Forelimb muscle (tissue), 1 donor: ENCODE results near the gene ADAMTS4. TPM values are rescaled to one million over a fixed set of nuclear protein-coding genes. Genes with fewer than 3 reads are reported as not detected.
A peak's percentile ranks its signal among the peaks of the same experiment; 100 is the strongest.

ENCODE experiments used
- DNase-seq: peaks from one replicate; pipeline ENCODE4 v3.0.0-alpha.2; 2013; ENCODE audit warnings: low read depth
- polyA plus RNA-seq: library from polyadenylated mRNA; unstranded; fragments of 120-200 nt; gene quantifications from one replicate; pipeline ENCODE4 v1.2.1, GENCODE V29; 2013; ENCODE audit not compliant: insufficient read length

The ADAMTS4 gene
- polyA plus RNA-seq, 1 donor: 11.8 TPM

GRCh38 chr1:161174911-161175310 lies 23.9 kb downstream of the ADAMTS4 start:
- no peak for DNase-seq

DNA sequence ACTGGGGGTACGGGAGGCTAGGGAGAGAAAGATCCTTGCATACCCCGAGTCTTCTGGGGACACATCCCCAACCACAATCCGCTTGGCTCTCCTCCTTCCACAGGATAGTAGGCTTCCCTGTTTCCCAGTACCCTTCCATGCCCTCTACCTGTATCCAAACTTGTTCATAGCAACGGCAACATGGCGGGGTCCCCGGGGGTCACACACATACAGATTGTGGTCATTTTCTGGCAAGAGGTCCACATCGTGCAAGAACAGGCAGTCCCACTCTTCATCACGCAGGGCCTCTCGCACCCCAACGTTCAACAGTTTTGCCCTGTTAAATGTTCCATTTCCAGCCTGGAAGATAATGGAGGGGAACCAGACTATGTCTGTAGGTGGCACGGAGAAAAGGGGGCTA lies 25.1 kb downstream of the ADAMTS4 start:
- no peak for DNase-seq

DNA sequence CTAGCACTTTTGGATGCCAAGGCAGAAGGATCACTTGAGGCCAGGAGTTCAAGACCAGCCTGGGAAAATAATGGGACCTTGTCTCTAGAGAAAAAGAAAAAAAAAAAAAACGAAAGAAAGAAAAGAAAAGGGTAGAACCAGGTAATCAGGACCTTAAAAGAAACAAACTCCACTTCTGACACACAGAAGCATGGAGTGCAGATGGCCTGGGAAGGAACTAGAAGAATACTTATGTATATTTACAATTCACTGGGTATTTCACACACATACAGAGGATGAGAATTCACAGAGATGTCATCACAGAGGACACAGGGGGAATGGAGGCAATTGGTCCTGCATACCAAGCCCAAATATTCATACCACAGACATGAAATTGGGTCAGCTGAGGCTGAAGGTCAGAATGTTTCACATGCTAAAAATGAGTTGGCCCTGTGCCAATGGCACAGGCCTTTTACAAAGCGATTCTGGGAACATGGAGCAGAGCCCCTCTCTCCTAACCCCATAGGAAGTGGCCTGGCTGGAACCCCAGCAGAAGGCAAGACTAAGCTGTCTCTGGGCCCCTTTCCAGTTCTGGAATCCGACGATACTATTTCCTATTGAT lies 26.0 kb downstream of the ADAMTS4 start:
- DNase-seq: no peak

DNA sequence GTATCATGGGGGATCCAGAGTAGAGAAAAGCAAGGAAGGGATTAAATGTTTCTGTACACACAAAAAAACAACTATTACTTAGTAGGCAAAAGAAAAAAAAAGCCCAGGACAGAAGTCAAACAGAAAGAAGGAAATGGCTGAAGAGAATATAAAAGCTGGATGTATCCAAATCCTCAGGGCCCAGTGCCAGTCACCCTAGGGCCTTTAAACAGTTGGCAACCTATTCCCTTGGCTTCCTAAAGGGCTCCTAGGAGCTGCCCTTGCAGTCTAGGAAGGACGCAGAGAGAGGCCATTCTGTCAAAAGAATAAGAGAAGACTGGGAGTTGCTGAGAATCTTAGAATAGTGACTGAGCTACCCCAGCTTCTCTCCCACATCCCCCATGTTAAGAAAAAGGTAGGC lies 26.5 kb downstream of the ADAMTS4 start:
- no peak for DNase-seq

DNA sequence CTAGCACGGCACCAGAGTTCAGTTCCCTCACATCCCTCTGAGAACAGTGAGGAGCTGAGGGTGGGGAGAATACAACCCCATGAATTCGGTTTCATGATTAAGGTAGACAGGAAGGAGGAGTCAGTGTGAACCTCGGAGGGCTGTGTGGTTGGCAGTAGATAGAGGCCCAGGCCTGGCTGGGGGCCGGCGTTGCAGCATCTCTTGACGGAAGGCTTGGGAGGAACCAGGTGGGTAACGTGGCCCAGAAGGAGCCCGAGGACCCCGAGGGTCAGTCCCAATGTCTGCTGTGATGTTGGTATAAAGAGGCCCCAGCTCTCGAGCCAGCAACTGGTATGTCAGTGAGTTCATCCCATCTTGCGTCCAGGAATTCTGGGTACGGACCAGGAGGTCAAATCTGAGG lies 27.2 kb downstream of the ADAMTS4 start:
- DNase-seq: no peak

- no peak for DNase-seq
Measured at GRCh38 chr1:161171191-161171590, 27.7 kb downstream of the ADAMTS4 start.

- no peak for DNase-seq
Measured at GRCh38 chr1:161168906-161169305, 29.9 kb downstream of the ADAMTS4 start.

- no peak for DNase-seq
Measured at GRCh38 chr1:161166669-161167548, 31.9 kb downstream of the ADAMTS4 start.

DNA sequence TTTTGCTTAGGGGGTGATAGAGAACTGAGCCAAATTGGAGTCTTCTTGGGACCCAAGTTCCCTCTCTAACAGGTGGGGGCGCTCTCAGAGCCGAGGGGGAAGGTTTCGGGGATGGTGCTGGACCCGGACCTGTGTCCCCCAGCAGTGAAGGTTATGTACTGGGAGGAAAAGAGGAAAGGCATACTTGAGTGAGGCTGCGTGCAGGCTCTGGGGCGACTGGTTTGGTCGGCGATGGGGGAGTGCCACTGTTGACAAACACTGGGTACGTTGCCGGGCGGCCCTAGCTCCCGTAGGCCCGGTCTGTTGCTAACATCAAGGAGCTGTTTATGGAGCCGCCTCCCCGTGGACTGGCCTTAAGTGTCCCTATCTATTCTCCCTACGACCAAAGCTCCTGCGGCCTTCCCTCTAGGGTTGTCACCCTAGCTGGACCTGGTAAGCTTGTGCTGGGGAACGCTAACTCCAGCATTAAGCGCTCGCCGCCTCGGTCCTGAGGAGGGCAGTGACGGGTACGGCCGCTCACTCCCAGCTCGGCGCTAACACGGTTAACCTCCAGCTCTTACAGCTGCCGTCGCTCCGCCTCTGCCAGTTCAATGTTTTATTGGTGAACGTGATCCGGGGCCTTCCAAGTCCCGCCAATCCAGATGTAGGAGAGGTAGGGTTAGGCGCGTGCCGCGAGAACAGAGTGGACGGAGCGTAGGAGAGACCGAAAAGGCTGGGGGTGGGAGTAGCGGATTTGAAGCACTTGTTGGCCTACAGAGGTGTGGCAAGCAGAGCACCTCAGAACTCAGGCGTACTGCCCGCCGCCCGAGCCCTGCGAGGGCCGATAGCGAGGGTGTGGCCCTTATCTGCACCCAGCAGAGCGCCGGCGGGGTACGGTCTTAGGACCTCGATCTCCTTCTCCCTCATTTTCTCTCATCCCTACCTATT lies 32.8 kb downstream of the ADAMTS4 start, which contains the start of gene PPOX:
Gene PPOX, plus strand, starts transcription at position 685 of the 927 bp plus-strand sequence. CDS start 422 bp downstream, outside the sequence.
- DNase-seq: peak; percentile 96

GRCh38 chr1:161164901-161165610 lies 33.8 kb downstream of the ADAMTS4 start:
- no peak for DNase-seq

GRCh38 chr1:161163793-161164192 lies 35.1 kb downstream of the ADAMTS4 start:
- DNase-seq: no peak

DNA sequence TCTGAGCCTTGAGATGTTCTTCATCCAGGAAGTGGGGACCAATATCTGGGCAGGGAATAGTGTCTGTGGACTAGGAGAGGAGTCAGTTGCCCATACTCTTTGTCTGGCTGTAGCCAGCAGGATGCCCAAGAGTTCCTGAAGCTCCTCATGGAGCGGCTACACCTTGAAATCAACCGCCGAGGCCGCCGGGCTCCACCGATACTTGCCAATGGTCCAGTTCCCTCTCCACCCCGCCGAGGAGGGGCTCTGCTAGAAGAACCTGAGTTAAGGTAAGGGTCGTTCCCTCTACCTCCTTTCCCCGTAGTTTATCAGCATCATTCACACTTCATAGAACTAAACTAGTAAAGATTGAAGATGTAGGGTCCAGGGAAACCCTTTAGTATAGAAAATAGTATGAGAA lies 36.0 kb downstream of the ADAMTS4 start:
- DNase-seq: no peak

DNA sequence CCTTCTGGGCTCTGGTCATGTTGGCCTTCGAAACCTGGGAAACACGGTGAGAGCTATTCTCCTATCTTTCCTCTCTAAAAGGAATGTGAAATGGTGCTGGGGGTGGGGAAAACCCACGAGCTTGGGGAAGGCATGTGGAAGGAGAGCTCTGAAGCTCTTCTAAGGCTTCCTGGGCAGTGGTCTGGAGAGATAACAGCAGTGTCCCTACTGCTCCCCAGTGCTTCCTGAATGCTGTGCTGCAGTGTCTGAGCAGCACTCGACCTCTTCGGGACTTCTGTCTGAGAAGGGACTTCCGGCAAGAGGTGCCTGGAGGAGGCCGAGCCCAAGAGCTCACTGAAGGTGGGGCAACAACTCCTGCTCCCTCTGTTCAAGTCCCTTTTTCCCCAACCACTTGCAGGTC lies 36.8 kb downstream of the ADAMTS4 start:
- no peak for DNase-seq

DNA sequence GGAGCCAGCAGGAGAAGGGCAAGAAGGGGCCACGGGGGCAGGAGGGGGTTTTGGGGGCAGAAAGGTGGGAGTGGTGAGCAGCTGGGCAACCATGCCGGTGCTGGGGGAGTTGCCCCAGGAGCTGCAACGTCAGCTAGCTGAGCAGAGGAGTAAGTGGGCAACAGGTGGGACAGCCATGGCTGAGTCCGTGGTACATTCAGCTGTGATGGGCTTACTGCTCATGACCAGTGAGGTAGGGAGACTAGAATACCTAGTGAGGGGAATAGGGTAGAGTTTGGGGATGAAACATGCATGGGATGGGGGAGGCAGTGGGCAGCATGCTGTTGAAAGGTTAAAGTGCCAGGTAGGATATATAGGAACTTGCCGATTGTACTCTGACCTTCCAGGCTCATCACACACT lies 37.2 kb downstream of the ADAMTS4 start:
- no peak for DNase-seq

DNA sequence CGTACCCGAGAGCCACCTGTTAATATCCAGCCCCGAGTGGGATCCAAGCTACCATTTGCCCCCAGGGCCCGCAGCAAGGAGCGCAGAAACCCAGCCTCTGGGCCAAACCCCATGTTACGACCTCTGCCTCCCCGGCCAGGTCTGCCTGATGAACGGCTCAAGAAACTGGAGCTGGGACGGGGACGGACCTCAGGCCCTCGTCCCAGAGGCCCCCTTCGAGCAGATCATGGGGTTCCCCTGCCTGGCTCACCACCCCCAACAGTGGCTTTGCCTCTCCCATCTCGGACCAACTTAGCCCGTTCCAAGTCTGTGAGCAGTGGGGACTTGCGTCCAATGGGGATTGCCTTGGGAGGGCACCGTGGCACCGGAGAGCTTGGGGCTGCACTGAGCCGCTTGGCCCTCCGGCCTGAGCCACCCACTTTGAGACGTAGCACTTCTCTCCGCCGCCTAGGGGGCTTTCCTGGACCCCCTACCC lies 38.1 kb downstream of the ADAMTS4 start:
- DNase-seq: no peak

DNA sequence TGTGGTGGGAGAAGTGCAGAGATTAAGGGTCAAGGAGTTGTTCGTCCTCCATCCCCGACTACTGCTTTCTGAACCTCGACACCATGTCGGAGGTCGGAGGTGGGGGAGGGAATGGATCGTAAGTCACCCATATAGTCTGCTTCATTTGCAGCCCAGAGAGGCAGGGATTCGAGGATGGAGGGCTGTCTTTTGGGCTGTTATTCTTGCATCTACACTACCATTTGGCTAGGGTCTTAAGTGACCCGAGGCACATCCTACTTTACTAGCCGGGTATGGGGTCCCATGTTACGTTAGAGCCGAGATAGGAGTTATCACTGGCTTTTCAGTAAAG lies 39.0 kb downstream of the ADAMTS4 start:
- no peak for DNase-seq

DNA sequence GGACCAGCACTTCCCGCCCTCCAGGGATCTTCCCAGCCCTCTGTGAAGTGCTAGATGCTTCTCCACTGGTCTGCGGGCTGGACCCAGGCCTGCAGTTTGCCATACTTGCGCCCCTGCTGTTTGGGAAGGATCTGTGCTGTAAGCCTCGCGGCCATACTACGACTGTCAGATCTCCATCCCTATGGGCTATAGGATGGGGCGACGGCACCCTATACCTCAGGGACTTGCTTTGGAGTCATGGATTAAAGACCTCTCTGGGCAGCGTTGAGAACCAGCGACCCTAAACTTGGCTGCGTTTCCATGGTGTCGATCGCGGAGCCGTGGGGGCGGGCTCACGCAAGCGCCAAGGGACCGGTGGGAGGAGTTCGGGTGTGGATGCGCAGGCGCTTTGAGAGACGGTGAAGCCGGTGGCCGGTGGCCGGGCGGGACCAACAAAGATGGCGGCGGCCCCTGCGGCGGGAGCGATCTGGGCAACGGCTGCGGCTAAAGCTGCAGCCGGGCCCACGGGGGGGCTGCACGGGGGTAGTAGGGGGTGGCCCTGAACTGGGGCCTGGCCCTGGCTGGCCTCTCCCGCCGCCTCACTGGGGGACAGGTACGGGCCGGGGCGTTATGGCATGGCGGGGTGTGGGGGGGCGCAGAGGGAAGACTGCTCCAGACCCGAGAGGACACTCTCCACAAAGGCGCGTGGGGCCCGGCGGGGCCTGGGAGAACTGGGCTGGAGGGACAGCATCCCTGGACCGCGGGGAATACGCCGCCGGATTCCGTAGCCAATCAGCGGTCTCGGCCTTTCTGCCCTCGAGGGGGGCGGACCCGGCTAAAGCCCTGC lies 39.6 kb downstream of the ADAMTS4 start, which contains the start of gene USP21:
Gene USP21, plus strand, starts transcription at position 414 of the 826 bp plus-strand sequence. CDS start 1,141 bp downstream, outside the sequence.
- DNase-seq: peak; percentile 77

GRCh38 chr1:161158316-161159010 lies 40.4 kb downstream of the ADAMTS4 start:
- no peak for DNase-seq

DNA sequence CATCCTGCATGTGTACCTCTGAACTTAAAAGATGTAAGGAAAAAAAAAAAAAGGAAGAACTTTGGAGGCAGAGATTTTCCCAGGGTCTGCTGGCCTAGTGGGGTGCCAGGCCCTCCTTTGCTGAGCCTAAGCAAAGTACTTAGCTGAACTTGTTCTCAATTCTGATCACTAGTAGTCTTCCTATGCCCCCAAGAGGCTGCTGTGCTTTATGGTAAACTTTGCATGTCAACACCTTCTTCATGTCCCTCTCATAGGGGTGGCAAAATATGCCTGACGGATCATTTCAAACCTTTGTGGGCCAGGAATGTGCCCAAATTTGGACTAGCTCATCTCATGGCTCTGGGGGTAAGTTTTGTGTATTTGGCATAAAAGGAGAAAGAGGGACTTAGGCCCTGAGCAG lies 41.0 kb downstream of the ADAMTS4 start:
- no peak for DNase-seq
